ENCODE data around the gene CDCP2.

CDCP2 gene

DNA sequence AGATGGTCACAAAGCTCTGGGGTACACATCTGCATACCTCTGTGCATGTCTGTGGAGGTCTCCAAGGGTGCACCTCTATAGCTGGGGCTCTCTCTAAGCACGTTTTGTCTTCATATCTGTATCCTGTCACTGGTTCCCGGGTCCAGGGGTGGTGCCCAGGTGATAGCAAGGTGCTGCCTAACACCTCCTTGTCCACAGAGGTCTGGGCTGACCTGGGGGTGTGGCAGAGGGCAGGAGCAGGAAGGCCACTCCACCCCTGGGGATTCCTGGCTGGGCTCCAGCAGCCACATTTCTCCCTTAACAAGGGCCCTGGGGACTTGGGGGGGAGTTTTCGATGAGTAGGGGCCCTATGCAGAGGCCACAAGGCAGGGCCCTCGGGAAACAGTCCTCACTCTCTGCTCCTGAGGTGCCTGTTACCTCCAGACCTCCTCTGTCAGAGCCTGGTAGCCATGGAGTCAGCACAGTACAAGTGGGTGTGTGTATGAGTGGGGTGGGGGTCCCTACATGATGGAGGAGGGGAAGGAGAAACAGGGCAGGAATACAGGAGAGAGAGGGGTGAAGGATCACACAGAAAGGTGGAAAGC lies 7.0 kb upstream of the CDCP2 start:
- TF ChIP-seq, protein P1, sequence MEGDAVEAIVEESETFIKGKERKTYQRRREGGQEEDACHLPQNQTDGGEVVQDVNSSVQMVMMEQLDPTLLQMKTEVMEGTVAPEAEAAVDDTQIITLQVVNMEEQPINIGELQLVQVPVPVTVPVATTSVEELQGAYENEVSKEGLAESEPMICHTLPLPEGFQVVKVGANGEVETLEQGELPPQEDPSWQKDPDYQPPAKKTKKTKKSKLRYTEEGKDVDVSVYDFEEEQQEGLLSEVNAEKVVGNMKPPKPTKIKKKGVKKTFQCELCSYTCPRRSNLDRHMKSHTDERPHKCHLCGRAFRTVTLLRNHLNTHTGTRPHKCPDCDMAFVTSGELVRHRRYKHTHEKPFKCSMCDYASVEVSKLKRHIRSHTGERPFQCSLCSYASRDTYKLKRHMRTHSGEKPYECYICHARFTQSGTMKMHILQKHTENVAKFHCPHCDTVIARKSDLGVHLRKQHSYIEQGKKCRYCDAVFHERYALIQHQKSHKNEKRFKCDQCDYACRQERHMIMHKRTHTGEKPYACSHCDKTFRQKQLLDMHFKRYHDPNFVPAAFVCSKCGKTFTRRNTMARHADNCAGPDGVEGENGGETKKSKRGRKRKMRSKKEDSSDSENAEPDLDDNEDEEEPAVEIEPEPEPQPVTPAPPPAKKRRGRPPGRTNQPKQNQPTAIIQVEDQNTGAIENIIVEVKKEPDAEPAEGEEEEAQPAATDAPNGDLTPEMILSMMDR (IDR thresholded peaks at IDR 0.05; ENCODE audit: low read depth, low read length): no peak
- no peak for DNase-seq (ENCODE audit: extremely low read depth, low read depth)

DNA sequence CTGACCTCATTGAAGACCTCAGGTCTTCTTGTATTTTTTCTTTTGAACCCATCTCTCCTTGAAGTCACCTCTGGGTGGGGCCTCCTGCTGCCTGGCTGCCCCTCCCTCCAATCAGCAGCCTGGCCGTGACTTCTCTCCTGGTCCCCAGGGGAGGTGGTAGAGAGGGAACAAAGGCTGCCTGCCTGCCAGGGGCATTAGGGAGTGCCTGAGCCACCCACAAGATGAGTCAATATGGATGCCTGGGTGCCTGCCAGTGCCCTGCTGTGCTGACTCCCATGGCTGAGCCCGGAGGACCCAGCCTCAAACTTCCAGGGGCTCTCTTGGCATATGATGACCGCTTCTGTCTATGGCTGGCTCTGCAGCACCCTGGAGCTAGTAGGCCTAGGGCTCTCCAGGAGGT lies 5.3 kb upstream of the CDCP2 start:
- TF ChIP-seq, protein P1 (IDR thresholded peaks at IDR 0.05; ENCODE audit: low read depth, low read length): no peak
- no peak for DNase-seq (ENCODE audit: extremely low read depth, low read depth)

DNA sequence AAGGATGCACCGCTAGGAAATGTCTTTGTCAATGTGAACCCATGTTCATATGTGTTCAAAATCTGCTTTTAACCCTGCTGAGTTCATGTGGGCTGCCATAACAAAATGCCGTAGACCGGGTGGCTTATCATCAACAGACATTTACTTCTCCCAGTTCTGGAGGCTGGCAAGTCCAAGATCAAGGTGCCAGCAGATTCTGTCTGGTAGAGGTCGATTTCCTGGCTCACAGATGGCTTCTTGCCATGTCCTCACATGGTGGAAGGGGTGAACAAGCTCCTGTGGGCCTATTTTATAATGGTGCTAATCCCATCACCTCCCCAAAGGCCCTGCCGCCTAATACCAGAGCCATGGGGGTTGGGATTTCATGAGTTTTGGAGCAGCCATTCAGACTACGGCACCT lies 4.6 kb upstream of the CDCP2 start:
- DNase-seq (ENCODE audit: extremely low read depth, low read depth): no peak
- TF ChIP-seq, protein P1 (IDR thresholded peaks at IDR 0.05; ENCODE audit: low read depth, low read length): no peak

DNA sequence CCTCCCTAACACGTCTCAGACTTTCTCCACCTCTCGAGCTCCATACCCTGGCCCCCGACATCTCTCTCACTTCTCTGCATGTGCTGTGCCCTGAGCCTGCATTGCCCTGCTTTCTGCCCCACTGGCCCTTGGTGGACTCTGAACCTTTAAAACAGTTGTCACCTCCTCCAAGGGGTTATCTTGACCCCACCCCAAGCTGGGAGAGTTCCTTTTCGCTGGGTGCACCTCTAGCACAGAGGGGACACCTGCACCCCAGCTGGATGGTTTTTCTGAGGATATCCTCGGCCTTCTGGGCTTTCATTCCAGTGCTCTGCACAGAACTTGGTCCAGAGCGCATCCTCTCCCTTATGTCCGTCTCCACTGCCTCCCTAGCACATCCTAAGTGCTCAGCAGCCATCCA lies 4.2 kb upstream of the CDCP2 start:
- TF ChIP-seq, protein P1 (IDR thresholded peaks at IDR 0.05; ENCODE audit: low read depth, low read length): no peak
- DNase-seq (ENCODE audit: extremely low read depth, low read depth): no peak

DNA sequence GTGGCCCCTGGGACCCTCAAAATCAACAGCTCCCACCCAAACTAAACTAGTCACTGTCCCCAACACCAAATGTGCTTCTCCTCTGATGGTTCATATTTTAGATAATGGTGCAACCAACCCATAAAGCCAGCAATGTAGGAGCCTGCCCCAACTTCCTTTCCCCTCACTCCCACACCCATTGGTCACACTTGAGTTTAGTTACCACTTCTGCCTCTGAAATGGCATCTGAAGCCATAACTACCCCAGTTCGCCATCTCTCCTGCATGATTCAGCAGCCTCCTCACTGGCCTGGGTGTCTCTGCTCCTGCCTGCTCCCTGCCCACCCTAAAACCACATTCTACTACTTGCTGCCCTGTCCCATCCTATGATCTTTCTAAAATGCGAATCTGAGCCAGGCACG lies 3.4 kb upstream of the CDCP2 start:
- TF ChIP-seq, protein P1 (IDR thresholded peaks at IDR 0.05; ENCODE audit: low read depth, low read length): no peak
- no peak for DNase-seq (ENCODE audit: extremely low read depth, low read depth)

DNA sequence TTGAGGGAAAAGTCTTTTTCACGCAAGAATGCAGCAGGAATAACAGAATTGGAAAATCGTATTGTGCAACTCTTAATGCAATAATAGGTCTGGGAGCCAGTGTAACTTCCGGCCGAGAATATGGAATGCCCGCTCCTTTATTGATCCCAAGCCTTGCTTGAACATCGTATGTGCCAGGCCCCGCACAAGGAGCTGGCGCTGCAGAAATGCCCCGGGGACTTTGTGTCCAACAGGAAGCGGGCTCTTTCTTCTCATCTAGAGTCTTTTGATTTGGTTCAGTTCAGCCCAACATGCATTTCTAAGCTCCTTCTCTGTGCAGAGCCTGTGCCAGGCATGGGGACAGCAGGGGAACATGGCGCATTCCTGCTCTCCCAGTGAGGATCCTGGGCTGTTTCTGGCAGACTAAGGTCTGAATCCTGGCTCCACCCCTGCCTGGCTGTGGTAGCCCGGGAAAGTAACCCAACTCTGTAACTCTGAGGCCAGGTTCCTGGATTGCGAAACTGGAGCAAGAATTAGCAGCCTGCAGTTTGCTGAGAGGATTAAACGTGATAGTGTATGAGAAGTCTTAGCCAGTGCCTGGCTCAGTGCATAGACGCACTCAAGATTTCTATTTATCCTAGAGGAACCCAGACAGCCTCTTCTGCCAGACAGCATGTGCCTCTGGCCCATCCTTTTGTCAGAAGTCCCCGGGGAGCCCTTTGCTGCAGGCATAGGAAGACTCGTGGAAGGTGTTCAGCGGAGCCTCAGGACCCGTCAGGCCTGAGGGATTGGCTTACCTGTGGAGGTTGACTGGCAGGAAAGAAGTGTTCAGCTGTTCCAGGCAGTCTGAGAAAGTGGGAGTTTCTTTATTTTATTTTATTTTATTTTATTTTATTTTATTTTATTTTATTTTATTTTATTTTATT lies 987 bp upstream of the CDCP2 start:
- DNase-seq (ENCODE audit: extremely low read depth, low read depth): peak; percentile 44
- TF ChIP-seq, protein P1 (IDR thresholded peaks at IDR 0.05; ENCODE audit: low read depth, low read length): no peak

DNA sequence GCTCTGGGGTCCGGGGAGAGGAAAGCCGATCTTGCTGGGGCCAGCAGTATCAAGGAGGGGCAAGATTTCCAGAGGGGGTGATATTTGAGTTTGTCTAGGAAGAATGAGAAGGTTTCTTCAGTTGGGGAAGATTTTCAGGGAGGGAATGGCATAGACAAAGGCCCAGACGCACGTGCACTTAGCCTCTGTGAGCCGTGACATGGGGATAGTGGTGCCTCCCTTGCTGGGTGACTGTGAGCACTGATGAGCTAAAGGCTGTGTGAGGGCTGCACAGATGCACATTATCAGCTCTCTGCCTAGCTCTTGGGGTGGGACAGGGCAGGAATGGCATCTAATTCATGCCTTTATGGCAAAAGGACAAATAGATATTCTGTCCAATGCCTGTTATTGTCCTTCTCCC lies 1.8 kb downstream of the CDCP2 start:
- TF ChIP-seq, protein P1 (IDR thresholded peaks at IDR 0.05; ENCODE audit: low read depth, low read length): no peak
- DNase-seq (ENCODE audit: extremely low read depth, low read depth): no peak

Measured in AG09319 (cell line).